Endodermal cell (in vitro differentiated cells): ENCODE data around the gene CLIP2. TPM values are rescaled to one million over a fixed set of nuclear protein-coding genes. Genes with fewer than 3 reads are reported as not detected.

Source experiments
- DNase-seq: peaks from one replicate; pipeline ENCODE4 v3.0.0-alpha.2; 2017
- H3K27ac ChIP-seq: 2 replicates; pipeline ENCODE4 v1.5.1; 2013; ENCODE audit warnings: mild to moderate bottlenecking, low read depth, low read length, moderate library complexity
- H3K27me3 ChIP-seq: 2 replicates; pipeline ENCODE4 v1.6.1; 2013; ENCODE audit warnings: mild to moderate bottlenecking, low read length, moderate library complexity; ENCODE audit not compliant: insufficient read depth, control insufficient read depth, poor library complexity, severe bottlenecking
- H3K36me3 ChIP-seq: 2 replicates; pipeline ENCODE4 v1.7.0; 2013; ENCODE audit warnings: mild to moderate bottlenecking, low read length, moderate library complexity; ENCODE audit not compliant: control insufficient read depth, insufficient read depth
- H3K4me1 ChIP-seq: one replicate; pipeline ENCODE4 v1.7.0; 2013; ENCODE audit warnings: low read length; ENCODE audit not compliant: control insufficient read depth, insufficient read depth
- H3K4me3 ChIP-seq: 2 replicates; pipeline ENCODE4 v1.5.1; 2013; ENCODE audit warnings: mild to moderate bottlenecking, low read length, moderate library complexity
- H3K9ac ChIP-seq: 2 replicates; pipeline ENCODE4 v1.6.1; 2013; ENCODE audit warnings: mild to moderate bottlenecking, low read length, moderate library complexity; ENCODE audit not compliant: poor library complexity, severe bottlenecking; ENCODE audit errors: extremely low read depth
- H3K9me3 ChIP-seq: 2 replicates; pipeline ENCODE4 v1.6.1; 2013; ENCODE audit warnings: mild to moderate bottlenecking, low read length, moderate library complexity; ENCODE audit not compliant: control insufficient read depth
- H3K27ac Mint-ChIP-seq: 2 replicates; pipeline ENCODE4 v1.8.0; 2020; ENCODE audit warnings: mixed read lengths
- H3K27me3 Mint-ChIP-seq: 2 replicates; pipeline ENCODE4 v1.8.0; 2021; ENCODE audit warnings: mild to moderate bottlenecking, mixed read lengths; ENCODE audit not compliant: insufficient read depth
- H3K36me3 Mint-ChIP-seq: 2 replicates; pipeline ENCODE4 v1.8.0; 2020; ENCODE audit warnings: low read depth, mixed read lengths
- H3K4me1 Mint-ChIP-seq: 2 replicates; pipeline ENCODE4 v1.8.0; 2020; ENCODE audit warnings: mixed read lengths
- H3K4me3 Mint-ChIP-seq: 2 replicates; pipeline ENCODE4 v1.8.0; 2020; ENCODE audit warnings: mild to moderate bottlenecking, moderate library complexity, mixed read lengths
- H3K9me3 Mint-ChIP-seq: 2 replicates; pipeline ENCODE4 v1.8.0; 2020; ENCODE audit warnings: mild to moderate bottlenecking, mixed read lengths
- CTCF ChIP-seq: fragments of 200-600 bp; sonication (generic); conservative IDR thresholded peaks from 2 replicates; pipeline ENCODE4 v1.5.0; 2021; ENCODE audit warnings: antibody characterized with exemption, mild to moderate bottlenecking
- WGBS, 2 experiments: methylation state at CpG; one replicate each; pipeline versions ENCODE4 v1.1.5 to v1.1.7; 2013; ENCODE audit warnings: missing lambda C conversion rate in 2 of 2, mixed read lengths in 1 of 2; ENCODE audit not compliant: insufficient coverage in 1 of 2, insufficient read length in 1 of 2; 5-methylcytosine and 5-hydroxymethylcytosine counted together
- total RNA-seq, 2 donors: library from RNA; stranded (reverse); fragmentation: NEBNext Ultra II Directional in 1 of 2; extraction: Animal tissue kit (Norgen Biotek cat#: 25700) in 1 of 2; gene quantifications; 2 replicates in 1 of 2; 3 replicates in 1 of 2; pipeline ENCODE4 v1.2.1, GENCODE V29; 2021

Gene CLIP2
- total RNA-seq, 2 donors from 2014 or later, result 44.3 to 57.2 TPM

GRCh38 chr7:74365322-74366022 is 76.3 kb downstream of the CLIP2 start:
- Mint-ChIP-seq H3K36me3 (peaks cover 55% of the 10 kb centered on the region), H3K9me3 (no peaks in the 10 kb centered on the region), H3K4me3 (no peak overlapping the region), H3K27ac (no peak overlapping the region), H3K27me3 (no peaks in the 10 kb centered on the region), H3K4me1 (peaks cover under 1% of the 10 kb centered on the region)
- Histone ChIP-seq H3K27ac (peak overlapping the region; percentile 64), H3K9ac (no peak overlapping the region), H3K27me3 (no peaks in the 10 kb centered on the region), H3K4me3 (no peak overlapping the region), H3K36me3 (peaks cover 43% of the 10 kb centered on the region), H3K4me1 (no peaks in the 10 kb centered on the region), H3K9me3 (no peaks in the 10 kb centered on the region)
- peak; percentile 97 for DNase-seq
- WGBS, 2 experiments, result 49 to 63% methylated on average over 9 to 10 of the region's 10 CpGs
- TF ChIP-seq CTCF, result no peak

- Mint-ChIP-seq H3K9me3 (no peaks in the 10 kb centered on the region), H3K4me1 (peaks cover 9% of the 10 kb centered on the region), H3K27ac (peak overlapping the region; percentile 92), H3K36me3 (peaks cover 32% of the 10 kb centered on the region), H3K4me3 (peak overlapping the region; percentile 57), H3K27me3 (no peaks in the 10 kb centered on the region)
- 9 to 27% methylated on average over 4 to 13 of the region's 13 CpGs for WGBS, 2 experiments
- Histone ChIP-seq H3K27me3 (no peaks in the 10 kb centered on the region), H3K4me1 (peaks cover 4% of the 10 kb centered on the region), H3K36me3 (peaks cover 16% of the 10 kb centered on the region), H3K9me3 (no peaks in the 10 kb centered on the region), H3K9ac (peak overlapping the region; percentile 29), H3K4me3 (peak overlapping the region; percentile 75), H3K27ac (no peak overlapping the region)
- peak; percentile 88 for DNase-seq
- no peak for TF ChIP-seq CTCF
Measured at GRCh38 chr7:74371381-74372341, 82.5 kb downstream of the CLIP2 start.

- 62 to 68% methylated on average over 16 to 26 of the region's 28 CpGs for WGBS, 2 experiments
- H3K27ac ChIP-seq, result no peak overlapping the region
- peaks cover 4% of the 10 kb centered on the region for H3K4me1 ChIP-seq
- no peak overlapping the region for H3K27ac Mint-ChIP-seq
- peak overlapping the region; percentile 57 for H3K4me3 Mint-ChIP-seq
- H3K4me1 Mint-ChIP-seq, result peaks cover 9% of the 10 kb centered on the region
- no peaks in the 10 kb centered on the region for H3K27me3 ChIP-seq
- no peaks in the 10 kb centered on the region for H3K9me3 Mint-ChIP-seq
- TF ChIP-seq CTCF, result no peak
- H3K9ac ChIP-seq, result no peak overlapping the region
- no peak for DNase-seq
- H3K4me3 ChIP-seq, result no peak overlapping the region
- H3K36me3 ChIP-seq, result peaks cover 15% of the 10 kb centered on the region
- H3K9me3 ChIP-seq, result no peaks in the 10 kb centered on the region
- no peaks in the 10 kb centered on the region for H3K27me3 Mint-ChIP-seq
- H3K36me3 Mint-ChIP-seq, result peaks cover 30% of the 10 kb centered on the region
Measured at GRCh38 chr7:74372511-74373111, 83.4 kb downstream of the CLIP2 start.
